GM18867 (cell line): Measurements from ENCODE around the gene ZNF296.

Source experiments
- ATAC-seq: cut with Tn5 transposase; IDR thresholded peaks from one replicate; pipeline ENCODE4 v1.9.1; 2021; ENCODE audit warnings: mild to moderate bottlenecking, moderate library complexity; ENCODE audit not compliant: unreplicated experiment

Gene ZNF296

GRCh38 chr19:45103508-45104319, 27.4 kb upstream of the ZNF296 start:
- ATAC-seq = no peak

- ATAC-seq = no peak
Observed at GRCh38 chr19:45103156-45103507, 26.9 kb upstream of the ZNF296 start.

- ATAC-seq = no peak
Observed at GRCh38 chr19:45102481-45102880, 26.2 kb upstream of the ZNF296 start.

- no peak for ATAC-seq
Observed at GRCh38 chr19:45101806-45102205, 25.5 kb upstream of the ZNF296 start.

- no peak for ATAC-seq
Observed at GRCh38 chr19:45100846-45101252, 24.6 kb upstream of the ZNF296 start.

GRCh38 chr19:45100201-45100600, 23.9 kb upstream of the ZNF296 start:
- no peak for ATAC-seq

GRCh38 chr19:45099467-45100191, 23.4 kb upstream of the ZNF296 start:
- ATAC-seq = no peak

GRCh38 chr19:45098521-45099466, 22.5 kb upstream of the ZNF296 start:
- ATAC-seq = no peak

GRCh38 chr19:45097776-45098520, 21.7 kb upstream of the ZNF296 start:
- no peak for ATAC-seq

GRCh38 chr19:45097450-45097775, 21.1 kb upstream of the ZNF296 start:
- ATAC-seq = no peak

- ATAC-seq = no peak
Observed at GRCh38 chr19:45096700-45097099, 20.4 kb upstream of the ZNF296 start.

- ATAC-seq = no peak
Observed at GRCh38 chr19:45095496-45096413, 19.5 kb upstream of the ZNF296 start.

- no peak for ATAC-seq
Observed at GRCh38 chr19:45094707-45095106, 18.4 kb upstream of the ZNF296 start.

- ATAC-seq = no peak
Observed at GRCh38 chr19:45094137-45094536, 17.9 kb upstream of the ZNF296 start.

- peak; percentile 60 for ATAC-seq
Observed at GRCh38 chr19:45092747-45093678, 16.7 kb upstream of the ZNF296 start, which contains the start of gene PPP1R37. PPP1R37 (plus strand) TSS chr19:45093179; CDS start chr19:45093326, 147 bp downstream.

GRCh38 chr19:45091031-45091923, 15.0 kb upstream of the ZNF296 start:
- peak; percentile 59 for ATAC-seq

- no peak for ATAC-seq
Observed at GRCh38 chr19:45090606-45091005, 14.3 kb upstream of the ZNF296 start.
